Hematopoietic multipotent progenitor cell treated with erythropoietin and hydrocortisone succinate and interleukin-3 and kit ligand, for 17 days (in vitro differentiated cells): ENCODE measurements around the gene TPSG1.
"Not testable (repeated sequence)": the region's sequence is repeated elsewhere in the genome, so short reads cannot be mapped to it uniquely, and the experiment has no call there.

Experiments
- DNase-seq: peaks from one replicate; pipeline ENCODE4 v3.0.0-alpha.2; 2015; ENCODE audit warnings: low spot score

Gene TPSG1

GRCh38 chr16:1194665-1195392 lies 30.2 kb downstream of the TPSG1 start:
- DNase-seq = no peak

- DNase-seq = no peak
Observed at GRCh38 chr16:1193825-1194581, 31.1 kb downstream of the TPSG1 start.

- DNase-seq = no peak
Observed at GRCh38 chr16:1193143-1193824, 31.8 kb downstream of the TPSG1 start.

- no peak for DNase-seq
Observed at GRCh38 chr16:1192384-1193073, 32.5 kb downstream of the TPSG1 start.

GRCh38 chr16:1190789-1191188 lies 34.3 kb downstream of the TPSG1 start:
- not testable (repeated sequence) for DNase-seq

- DNase-seq = no peak
Observed at GRCh38 chr16:1189455-1189854, 35.6 kb downstream of the TPSG1 start.

GRCh38 chr16:1188432-1189189 lies 36.5 kb downstream of the TPSG1 start:
- no peak for DNase-seq

GRCh38 chr16:1185460-1186207 lies 39.4 kb downstream of the TPSG1 start:
- DNase-seq = not testable (repeated sequence)

- DNase-seq = no peak
Observed at GRCh38 chr16:1184980-1185379, 40.1 kb downstream of the TPSG1 start.

- no peak for DNase-seq
Observed at GRCh38 chr16:1184156-1184868, 40.8 kb downstream of the TPSG1 start.

GRCh38 chr16:1182950-1183907 lies 41.8 kb downstream of the TPSG1 start:
- DNase-seq = no peak

GRCh38 chr16:1182316-1182671 lies 42.8 kb downstream of the TPSG1 start:
- DNase-seq = no peak

GRCh38 chr16:1181404-1182315 lies 43.4 kb downstream of the TPSG1 start:
- no peak for DNase-seq

- no peak for DNase-seq
Observed at GRCh38 chr16:1180549-1181403, 44.3 kb downstream of the TPSG1 start.

- no peak for DNase-seq
Observed at GRCh38 chr16:1178295-1178910, 46.7 kb downstream of the TPSG1 start.

- DNase-seq = no peak
Observed at GRCh38 chr16:1177750-1178149, 47.3 kb downstream of the TPSG1 start.

GRCh38 chr16:1177053-1177452 lies 48.0 kb downstream of the TPSG1 start:
- DNase-seq = no peak
